ENCODE results near the gene ABL1.
"Not testable (repeated sequence)": the region's sequence is repeated elsewhere in the genome, so short reads cannot be mapped to it uniquely, and the experiment has no call there.

ABL1 gene

DNA sequence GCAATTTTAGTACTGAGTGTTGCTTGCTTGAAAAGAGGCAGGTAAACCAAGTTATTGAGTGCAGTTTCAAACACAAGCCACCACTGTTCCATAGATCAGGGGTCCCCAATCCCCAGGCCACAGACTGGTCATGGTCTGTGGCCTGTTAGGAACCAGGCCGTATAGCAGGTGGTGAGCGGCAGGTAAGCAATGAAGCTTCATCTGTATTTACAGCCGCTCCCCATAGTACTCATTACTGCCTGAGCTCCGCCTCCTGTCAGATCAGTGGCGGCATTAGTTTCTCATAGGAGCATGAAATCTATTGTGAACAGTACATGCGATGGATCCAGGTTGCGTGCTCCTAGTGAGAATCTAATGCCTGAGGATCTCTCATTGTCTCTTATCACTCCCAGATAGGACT lies 41.5 kb upstream of the ABL1 start:
- in situ Hi-C loops (cut with MboI; ENCODE audit: low sequenced_read_pairs, unreplicated experiment): no loop called here
- DNase-seq (ENCODE audit: low spot score): no peak
- TF ChIP-seq, protein P1, sequence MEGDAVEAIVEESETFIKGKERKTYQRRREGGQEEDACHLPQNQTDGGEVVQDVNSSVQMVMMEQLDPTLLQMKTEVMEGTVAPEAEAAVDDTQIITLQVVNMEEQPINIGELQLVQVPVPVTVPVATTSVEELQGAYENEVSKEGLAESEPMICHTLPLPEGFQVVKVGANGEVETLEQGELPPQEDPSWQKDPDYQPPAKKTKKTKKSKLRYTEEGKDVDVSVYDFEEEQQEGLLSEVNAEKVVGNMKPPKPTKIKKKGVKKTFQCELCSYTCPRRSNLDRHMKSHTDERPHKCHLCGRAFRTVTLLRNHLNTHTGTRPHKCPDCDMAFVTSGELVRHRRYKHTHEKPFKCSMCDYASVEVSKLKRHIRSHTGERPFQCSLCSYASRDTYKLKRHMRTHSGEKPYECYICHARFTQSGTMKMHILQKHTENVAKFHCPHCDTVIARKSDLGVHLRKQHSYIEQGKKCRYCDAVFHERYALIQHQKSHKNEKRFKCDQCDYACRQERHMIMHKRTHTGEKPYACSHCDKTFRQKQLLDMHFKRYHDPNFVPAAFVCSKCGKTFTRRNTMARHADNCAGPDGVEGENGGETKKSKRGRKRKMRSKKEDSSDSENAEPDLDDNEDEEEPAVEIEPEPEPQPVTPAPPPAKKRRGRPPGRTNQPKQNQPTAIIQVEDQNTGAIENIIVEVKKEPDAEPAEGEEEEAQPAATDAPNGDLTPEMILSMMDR (IDR thresholded peaks at IDR 0.05; ENCODE audit: borderline replicate concordance, control extremely low read depth, extremely low read depth, insufficient read depth, missing control alignments): no peak

DNA sequence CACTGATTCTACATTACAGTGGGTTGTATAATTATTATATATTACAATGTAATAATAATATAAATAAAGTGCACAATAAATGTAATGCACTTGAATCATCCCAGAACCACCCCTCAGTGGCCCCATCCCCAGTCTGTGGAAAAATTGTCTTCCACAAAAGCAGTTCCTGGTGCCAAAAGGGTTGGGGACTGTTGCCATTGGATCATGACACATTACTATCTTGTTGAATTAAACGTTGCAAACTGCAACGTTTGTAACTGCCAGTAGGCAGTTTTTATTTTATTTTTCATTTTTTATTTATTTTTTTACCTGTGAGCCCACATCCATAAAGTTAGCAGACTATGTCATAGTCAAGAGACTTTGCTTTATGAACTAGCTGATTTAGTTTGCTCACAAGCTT lies 41.0 kb upstream of the ABL1 start:
- in situ Hi-C loops (cut with MboI; ENCODE audit: low sequenced_read_pairs, unreplicated experiment); DNase-seq (ENCODE audit: low spot score): not testable (repeated sequence)

DNA sequence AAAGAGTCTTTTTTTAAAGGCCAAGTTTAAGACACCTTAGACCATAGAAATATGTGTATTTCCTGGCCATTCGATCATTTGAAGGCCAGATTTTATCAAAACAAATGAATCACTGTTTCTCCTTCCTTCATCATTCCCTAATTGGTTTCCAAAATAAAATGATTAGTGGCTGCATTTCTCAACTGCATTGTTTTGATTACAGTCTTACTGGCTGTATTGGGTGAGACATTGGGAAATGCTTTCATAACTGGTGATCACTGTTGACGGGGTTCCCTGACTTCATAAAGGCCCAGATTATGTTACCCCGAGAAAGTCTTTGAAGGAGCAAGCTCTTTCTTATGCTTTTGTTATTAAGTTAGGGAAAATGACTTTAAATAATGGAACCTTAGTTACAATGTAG lies 40.6 kb upstream of the ABL1 start:
- DNase-seq (ENCODE audit: low spot score); in situ Hi-C loops (cut with MboI; ENCODE audit: low sequenced_read_pairs, unreplicated experiment): not testable (repeated sequence)

DNA sequence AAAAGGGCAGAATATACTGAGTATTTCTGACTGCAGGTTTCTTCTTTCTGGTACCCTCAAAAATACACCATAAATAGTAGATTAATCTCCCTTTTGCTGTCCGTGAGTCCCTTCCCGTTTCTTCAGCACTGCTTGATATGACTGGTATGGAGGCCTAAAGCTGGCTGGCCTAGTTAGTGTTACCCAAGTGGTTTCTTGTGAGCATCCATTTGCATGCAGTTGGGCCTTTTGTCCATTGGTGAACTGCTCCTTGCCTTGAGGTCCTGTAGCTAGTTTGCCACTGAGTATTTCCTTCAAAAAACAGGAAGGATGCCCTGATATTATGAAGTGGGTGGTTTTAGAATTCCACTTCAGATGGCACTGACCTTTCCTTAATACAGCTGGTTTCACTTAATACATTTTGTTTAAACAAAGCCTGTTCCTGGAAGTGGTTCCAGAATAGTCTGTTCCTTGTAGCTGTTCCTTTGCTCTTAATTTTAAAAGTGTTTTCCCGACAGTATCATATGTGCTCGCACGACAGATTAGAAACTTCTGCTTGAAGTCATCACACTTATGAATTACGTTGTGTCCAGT lies 40.0 kb upstream of the ABL1 start:
- no peak for DNase-seq (ENCODE audit: low spot score)
- TF ChIP-seq, protein P1 (IDR thresholded peaks at IDR 0.05; ENCODE audit: borderline replicate concordance, control extremely low read depth, extremely low read depth, insufficient read depth, missing control alignments): no peak
- in situ Hi-C loops (cut with MboI; ENCODE audit: low sequenced_read_pairs, unreplicated experiment): no loop called here

DNA sequence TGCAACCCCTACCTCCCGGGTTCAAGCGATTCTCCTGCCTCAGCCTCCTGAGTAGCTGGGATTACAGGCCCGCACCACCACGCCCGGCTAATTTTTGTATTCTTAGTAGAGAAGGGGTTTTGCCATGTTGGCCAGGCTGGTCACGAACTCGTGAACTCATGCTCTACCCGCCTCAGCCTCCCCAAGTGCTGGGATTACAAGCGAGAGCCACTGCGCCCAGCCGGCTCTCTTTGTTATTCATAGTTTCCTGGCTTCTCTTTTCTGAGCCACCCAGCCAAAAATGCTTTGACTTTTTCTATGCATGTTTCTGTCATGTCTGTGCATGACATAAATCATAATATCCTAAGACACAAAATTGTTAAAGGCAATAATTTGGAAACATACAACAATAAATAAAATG lies 31.9 kb upstream of the ABL1 start:
- DNase-seq (ENCODE audit: low spot score); in situ Hi-C loops (cut with MboI; ENCODE audit: low sequenced_read_pairs, unreplicated experiment): not testable (repeated sequence)

DNA sequence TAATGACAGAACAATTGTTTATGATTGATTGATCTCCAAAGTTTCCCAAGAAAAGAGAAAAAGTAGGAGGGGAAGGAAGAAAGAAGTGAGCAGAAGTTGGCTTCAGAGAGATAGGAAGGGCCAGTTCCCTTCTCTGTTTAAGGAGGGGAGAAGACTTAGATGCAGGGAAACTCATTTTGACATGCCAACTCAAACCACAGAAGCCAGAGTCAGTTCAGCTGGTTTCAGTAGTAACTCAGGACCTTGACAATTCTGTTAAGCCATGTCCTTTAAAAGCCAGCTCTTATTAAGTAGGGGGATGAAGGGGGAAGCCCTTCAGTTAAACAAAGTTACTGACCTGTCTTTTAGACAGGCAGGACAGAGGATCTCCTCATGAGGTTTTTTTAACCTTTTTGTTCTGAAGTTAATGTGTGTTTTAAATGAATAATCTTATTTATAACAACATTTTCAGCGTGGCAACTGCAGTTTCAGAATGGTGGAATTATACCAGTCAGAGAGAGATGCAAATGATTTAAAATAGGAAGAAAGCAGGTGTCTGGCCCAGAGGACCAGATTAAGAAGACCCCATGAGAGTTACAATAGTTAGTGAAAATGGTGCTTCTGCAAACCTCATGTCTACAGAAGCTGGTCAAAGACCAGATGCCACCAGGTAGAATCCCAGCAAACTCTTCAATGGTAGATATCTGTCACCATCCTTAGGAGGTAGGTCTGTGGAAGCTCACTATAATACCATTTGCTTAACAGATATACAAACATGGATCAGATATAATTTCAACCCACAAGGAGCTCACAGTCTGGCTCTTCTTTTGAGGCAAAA lies 29.3 kb upstream of the ABL1 start:
- in situ Hi-C loops (cut with MboI; ENCODE audit: low sequenced_read_pairs, unreplicated experiment): no loop called here
- TF ChIP-seq, protein P1 (IDR thresholded peaks at IDR 0.05; ENCODE audit: borderline replicate concordance, control extremely low read depth, extremely low read depth, insufficient read depth, missing control alignments): no peak
- no peak for DNase-seq (ENCODE audit: low spot score)

DNA sequence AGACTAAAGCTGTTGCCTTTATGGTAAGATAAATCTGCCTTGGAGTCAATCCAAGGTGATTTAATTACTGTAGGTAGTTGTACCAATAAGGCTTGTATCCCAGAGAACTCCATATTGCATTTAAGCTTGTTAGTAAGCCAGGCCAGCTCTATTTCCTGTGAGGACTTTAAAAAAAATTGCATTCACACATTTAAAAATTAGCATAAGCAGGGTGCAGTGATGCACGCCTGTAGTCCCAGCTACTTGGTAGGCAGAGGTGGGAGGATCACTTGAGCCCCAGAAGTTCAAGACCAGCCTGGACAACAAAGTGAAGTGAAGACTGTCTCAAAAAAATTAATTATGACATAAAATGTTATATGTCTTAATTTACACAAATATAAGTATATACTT lies 28.7 kb upstream of the ABL1 start:
- TF ChIP-seq, protein P1 (IDR thresholded peaks at IDR 0.05; ENCODE audit: borderline replicate concordance, control extremely low read depth, extremely low read depth, insufficient read depth, missing control alignments): no peak
- in situ Hi-C loops (cut with MboI; ENCODE audit: low sequenced_read_pairs, unreplicated experiment): no loop called here
- no peak for DNase-seq (ENCODE audit: low spot score)

DNA sequence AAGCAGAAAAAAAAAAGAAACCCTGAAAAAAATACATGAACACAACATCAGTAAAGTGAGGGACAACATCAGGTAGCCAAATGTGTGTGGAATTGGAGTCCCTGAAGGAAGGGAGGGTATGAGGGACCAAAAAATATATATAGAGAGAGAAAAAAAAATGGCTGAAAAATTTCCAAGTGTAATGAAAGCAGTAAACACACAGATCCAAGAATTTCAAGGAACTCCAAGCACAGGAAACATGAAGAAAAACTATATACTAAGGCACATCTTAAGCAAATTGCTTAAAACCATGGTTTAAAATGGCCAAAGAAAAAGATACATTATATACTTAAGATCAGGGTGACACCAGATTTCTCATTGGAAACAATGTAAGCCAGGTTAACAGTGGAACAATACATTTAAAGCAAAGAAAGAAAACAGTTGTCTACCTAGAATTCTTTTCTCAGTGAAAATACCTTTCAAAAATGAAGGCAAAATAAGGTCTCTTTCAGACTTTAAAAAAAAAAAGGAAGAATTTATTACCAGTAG lies 24.4 kb upstream of the ABL1 start:
- in situ Hi-C loops (cut with MboI; ENCODE audit: low sequenced_read_pairs, unreplicated experiment): no loop called here

More for the DNA sequence above, 24.4 kb upstream of the ABL1 start:
- DNase-seq (ENCODE audit: low spot score): no peak
- TF ChIP-seq, protein P1 (IDR thresholded peaks at IDR 0.05; ENCODE audit: borderline replicate concordance, control extremely low read depth, extremely low read depth, insufficient read depth, missing control alignments): no peak
